ENCODE data around the gene TIMP2. TPM values are rescaled to one million over a fixed set of nuclear protein-coding genes. Genes with fewer than 3 reads are reported as not detected.

Gene TIMP2
- total RNA-seq, 1 experiment from 2014 or later, result 60.5 TPM

DNA sequence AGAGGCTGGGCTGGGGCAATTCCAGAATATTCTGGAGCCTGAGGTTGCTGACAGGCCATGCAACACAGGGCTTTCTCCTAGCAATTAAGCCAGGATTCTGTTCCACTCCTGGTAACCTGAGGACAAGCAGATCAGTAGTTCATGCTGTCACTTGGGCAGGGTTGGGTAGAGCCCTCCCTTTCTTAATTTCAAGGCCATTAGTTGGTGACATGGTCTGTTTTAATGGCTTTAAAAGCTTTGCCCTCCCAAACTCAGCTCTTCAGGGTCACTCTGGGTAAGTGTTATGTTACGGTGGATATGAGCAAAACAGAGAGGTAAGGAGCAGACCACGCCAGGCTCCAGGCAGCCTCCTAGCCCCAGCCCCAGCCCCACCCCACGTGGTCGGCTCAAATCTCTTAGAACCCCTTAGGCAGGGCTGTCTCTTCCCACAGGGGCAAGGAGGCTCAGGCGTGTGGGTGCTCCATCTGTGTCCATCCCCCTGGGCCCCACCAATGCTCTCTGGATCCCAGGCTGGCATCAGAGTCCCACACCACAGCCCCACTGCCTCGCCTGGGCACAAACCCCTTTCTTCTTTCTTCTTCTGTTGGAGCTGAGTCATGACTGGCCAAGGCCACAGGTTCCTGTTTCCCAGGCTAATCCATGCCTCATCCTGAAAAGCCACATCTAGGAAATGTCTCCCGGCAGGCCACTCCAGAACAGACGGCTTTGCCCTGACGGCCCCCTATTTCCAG, 49.7 kb downstream of the TIMP2 start:
- no peaks in the 10 kb centered on the region for H3K27me3 ChIP-seq (replicated peaks; ENCODE audit: insufficient read depth, low read depth, low read length, poor library complexity)
- no peak overlapping the region for H3K4me3 ChIP-seq (ENCODE audit: low read depth, low read length, poor library complexity, severe bottlenecking)
- ChIA-PET CTCF (no interaction called here), POLR2A (ENCODE audit: low non-redundant PET) (no interaction called here)
- H3K36me3 ChIP-seq (ENCODE audit: insufficient read depth, low read length, poor library complexity, severe bottlenecking), result no peaks in the 10 kb centered on the region
- BruUV-seq (replicated peaks), result no TSS peak
- intact Hi-C loops (cut with micrococcal nuclease; ENCODE audit: unreplicated experiment), result no loop called here
- H3K4me1 ChIP-seq (ENCODE audit: insufficient read depth, low read length, poor library complexity, severe bottlenecking), result peaks cover 11% of the 10 kb centered on the region
- H3K27ac ChIP-seq (ENCODE audit: low read depth, low read length, poor library complexity, severe bottlenecking), result no peak overlapping the region
- H3K9me3 ChIP-seq (ENCODE audit: low read depth, low read length, poor library complexity, severe bottlenecking), result no peaks in the 10 kb centered on the region
- TF ChIP-seq, protein P1, sequence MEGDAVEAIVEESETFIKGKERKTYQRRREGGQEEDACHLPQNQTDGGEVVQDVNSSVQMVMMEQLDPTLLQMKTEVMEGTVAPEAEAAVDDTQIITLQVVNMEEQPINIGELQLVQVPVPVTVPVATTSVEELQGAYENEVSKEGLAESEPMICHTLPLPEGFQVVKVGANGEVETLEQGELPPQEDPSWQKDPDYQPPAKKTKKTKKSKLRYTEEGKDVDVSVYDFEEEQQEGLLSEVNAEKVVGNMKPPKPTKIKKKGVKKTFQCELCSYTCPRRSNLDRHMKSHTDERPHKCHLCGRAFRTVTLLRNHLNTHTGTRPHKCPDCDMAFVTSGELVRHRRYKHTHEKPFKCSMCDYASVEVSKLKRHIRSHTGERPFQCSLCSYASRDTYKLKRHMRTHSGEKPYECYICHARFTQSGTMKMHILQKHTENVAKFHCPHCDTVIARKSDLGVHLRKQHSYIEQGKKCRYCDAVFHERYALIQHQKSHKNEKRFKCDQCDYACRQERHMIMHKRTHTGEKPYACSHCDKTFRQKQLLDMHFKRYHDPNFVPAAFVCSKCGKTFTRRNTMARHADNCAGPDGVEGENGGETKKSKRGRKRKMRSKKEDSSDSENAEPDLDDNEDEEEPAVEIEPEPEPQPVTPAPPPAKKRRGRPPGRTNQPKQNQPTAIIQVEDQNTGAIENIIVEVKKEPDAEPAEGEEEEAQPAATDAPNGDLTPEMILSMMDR (conservative IDR thresholded peaks at IDR 0.05; ENCODE audit: low read depth, low read length), result no peak
- no peak for TF ChIP-seq EZH2 (IDR thresholded peaks at IDR 0.05; ENCODE audit: borderline replicate concordance, low read depth, low read length, poor library complexity, severe bottlenecking)
- DNase-seq (ENCODE audit: low spot score), result no peak

DNA sequence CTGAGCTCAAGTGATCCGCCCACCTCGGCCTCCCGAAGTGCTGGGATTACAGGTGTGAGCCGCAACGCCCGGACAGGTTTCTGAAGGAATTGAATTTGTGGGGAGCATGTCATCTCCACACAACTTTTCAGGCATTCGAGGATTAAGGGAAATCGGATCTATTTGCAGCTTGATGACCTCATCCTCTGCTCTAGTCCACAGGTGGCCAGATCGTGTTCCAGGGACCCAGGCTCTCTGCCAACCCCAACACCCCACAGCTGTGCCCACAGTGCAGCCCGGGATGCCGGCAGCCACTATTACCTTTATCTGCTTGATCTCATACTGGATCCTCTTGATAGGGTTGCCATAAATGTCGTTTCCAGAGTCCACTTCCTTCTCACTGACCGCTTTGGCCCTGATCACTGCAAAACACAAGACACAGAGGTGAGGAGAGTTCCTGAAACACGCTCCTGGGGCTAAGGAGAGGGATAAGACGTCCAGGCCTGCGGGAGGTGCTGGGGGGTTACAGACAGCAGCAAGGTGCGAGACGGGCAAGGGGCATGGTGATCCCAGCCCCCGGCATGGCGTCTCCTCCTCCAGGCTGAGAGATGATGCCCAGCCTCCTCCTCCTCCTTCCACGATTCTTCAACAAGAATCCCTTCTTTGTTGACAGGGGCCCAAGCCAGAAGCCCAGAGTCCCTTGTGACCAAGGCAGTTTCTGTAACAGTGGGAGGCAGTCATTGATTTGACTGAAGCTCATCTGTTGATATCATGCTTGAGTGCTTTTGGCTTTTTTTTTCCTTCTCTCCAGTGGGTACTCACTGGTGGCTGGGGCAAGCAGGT, 51.5 kb downstream of the TIMP2 start:
- DNase-seq (ENCODE audit: low spot score), result peak; percentile 35
- intact Hi-C loops (cut with micrococcal nuclease; ENCODE audit: unreplicated experiment), result no loop called here
- POLR2A ChIA-PET (ENCODE audit: low non-redundant PET), result no interaction called here
- no TSS peak for BruUV-seq (replicated peaks)
- CTCF ChIA-PET, result interaction anchor here (0.9 to 1.2 kb wide), 2 partner anchors 8 to 10 kb away, joined by 4 to 6 read pairs; no protein-coding TSS in a partner anchor
- no peaks in the 10 kb centered on the region for H3K9me3 ChIP-seq (ENCODE audit: low read depth, low read length, poor library complexity, severe bottlenecking)
- no peak for TF ChIP-seq EZH2 (IDR thresholded peaks at IDR 0.05; ENCODE audit: borderline replicate concordance, low read depth, low read length, poor library complexity, severe bottlenecking)
- TF ChIP-seq, protein P1 (conservative IDR thresholded peaks at IDR 0.05; ENCODE audit: low read depth, low read length), result no peak
- no peak overlapping the region for H3K4me3 ChIP-seq (ENCODE audit: low read depth, low read length, poor library complexity, severe bottlenecking)
- H3K27me3 ChIP-seq (replicated peaks; ENCODE audit: insufficient read depth, low read depth, low read length, poor library complexity), result no peaks in the 10 kb centered on the region
- peaks cover 11% of the 10 kb centered on the region for H3K4me1 ChIP-seq (ENCODE audit: insufficient read depth, low read length, poor library complexity, severe bottlenecking)
- H3K27ac ChIP-seq (ENCODE audit: low read depth, low read length, poor library complexity, severe bottlenecking), result no peak overlapping the region
- no peaks in the 10 kb centered on the region for H3K36me3 ChIP-seq (ENCODE audit: insufficient read depth, low read length, poor library complexity, severe bottlenecking)

DNA sequence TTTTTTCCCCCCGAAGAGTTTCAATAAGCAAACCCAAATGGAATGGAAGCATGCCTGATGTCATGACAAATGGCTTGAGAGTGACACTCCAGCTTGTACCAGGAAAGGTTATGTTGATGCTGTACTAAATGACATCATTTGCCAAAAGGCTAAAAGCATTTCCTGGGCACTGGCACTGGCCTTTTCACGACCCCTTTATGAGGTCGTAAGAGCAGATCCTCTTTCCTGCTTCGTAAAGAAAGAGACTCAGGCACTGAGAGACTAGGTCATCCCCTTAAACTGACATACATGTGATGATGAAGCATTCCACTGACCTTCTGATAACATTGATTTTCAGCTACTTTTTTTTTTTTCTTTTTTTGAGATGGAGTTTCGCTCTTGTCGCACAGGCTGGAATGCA, 52.7 kb downstream of the TIMP2 start:
- ChIA-PET POLR2A (ENCODE audit: low non-redundant PET) (no interaction called here), CTCF (no interaction called here)
- H3K4me3 ChIP-seq (ENCODE audit: low read depth, low read length, poor library complexity, severe bottlenecking), result no peak overlapping the region
- TF ChIP-seq, protein P1 (conservative IDR thresholded peaks at IDR 0.05; ENCODE audit: low read depth, low read length), result no peak
- no peak for TF ChIP-seq EZH2 (IDR thresholded peaks at IDR 0.05; ENCODE audit: borderline replicate concordance, low read depth, low read length, poor library complexity, severe bottlenecking)
- H3K36me3 ChIP-seq (ENCODE audit: insufficient read depth, low read length, poor library complexity, severe bottlenecking), result no peaks in the 10 kb centered on the region
- intact Hi-C loops (cut with micrococcal nuclease; ENCODE audit: unreplicated experiment), result no loop called here
- H3K9me3 ChIP-seq (ENCODE audit: low read depth, low read length, poor library complexity, severe bottlenecking), result no peaks in the 10 kb centered on the region
- H3K27ac ChIP-seq (ENCODE audit: low read depth, low read length, poor library complexity, severe bottlenecking), result no peak overlapping the region
- no peak for DNase-seq (ENCODE audit: low spot score)
- no TSS peak for BruUV-seq (replicated peaks)
- H3K27me3 ChIP-seq (replicated peaks; ENCODE audit: insufficient read depth, low read depth, low read length, poor library complexity), result no peaks in the 10 kb centered on the region
- peaks cover 11% of the 10 kb centered on the region for H3K4me1 ChIP-seq (ENCODE audit: insufficient read depth, low read length, poor library complexity, severe bottlenecking)

Measured in A673 (cell line).